K562 (cell line): ENCODE results near the gene GARNL3. TPM values are rescaled to one million over a fixed set of nuclear protein-coding genes. Genes with fewer than 3 reads are reported as not detected.

Source experiments
- ATF3 ChIP-seq, 2 experiments: fragments of 450-650 bp in 1 of 2; sonication (generic) in 1 of 2; formaldehyde crosslinking in 1 of 2; IDR thresholded peaks in 1 of 2; conservative IDR thresholded peaks in 1 of 2; 2 replicates each; pipeline versions ENCODE4 v1.6.1 to v1.8.1; 2016 to 2023; ENCODE audit warnings: mild to moderate bottlenecking in 2 of 2, moderate library complexity in 2 of 2, inconsistent platforms in 1 of 2, missing genetic modification reagents in 1 of 2
- ESRRA ChIP-seq: fragments of 450-650 bp; IDR thresholded peaks from 2 replicates; pipeline ENCODE4 v1.6.1; 2014; ENCODE audit warnings: low read depth, mild to moderate bottlenecking, moderate library complexity, borderline replicate concordance
- ETV6 ChIP-seq, 3 experiments: fragments of 150-350 bp in 1 of 3; sonication (generic) in 1 of 3; formaldehyde crosslinking in 1 of 3; IDR thresholded peaks; 2 replicates each; pipeline versions ENCODE4 v1.6.1 to v1.8.0; 2014 to 2022; ENCODE audit warnings: borderline replicate concordance in 2 of 3, low read depth in 2 of 3, antibody characterized with exemption in 1 of 3, low read length in 1 of 3, mild to moderate bottlenecking in 1 of 3, missing genetic modification reagents in 1 of 3
- JUN ChIP-seq, 2 experiments: sonication (generic) in 1 of 2; formaldehyde crosslinking in 1 of 2; IDR thresholded peaks; 2 replicates each; pipeline versions ENCODE4 v1.6.1 to v1.8.0; 2012 to 2022; ENCODE audit warnings: borderline replicate concordance in 2 of 2, mild to moderate bottlenecking in 2 of 2, improper control_type of control experiment in 1 of 2, low read depth in 1 of 2, low read length in 1 of 2, missing genetic modification reagents in 1 of 2
- JUND ChIP-seq, 2 experiments: IDR thresholded peaks; 2 replicates in 1 of 2; 3 replicates in 1 of 2; pipeline ENCODE4 v1.6.1; 2011; ENCODE audit warnings: borderline replicate concordance in 2 of 2, low read depth in 2 of 2, low read length in 2 of 2, improper control_type of control experiment in 1 of 2, missing biosample characterization in 1 of 2, missing genetic modification characterization in 1 of 2, missing genetic modification reagents in 1 of 2
- MCM2 ChIP-seq: fragments of 450-650 bp; IDR thresholded peaks from 2 replicates; pipeline ENCODE4 v1.6.1; 2017; ENCODE audit warnings: low read depth, mild to moderate bottlenecking
- RCOR1 ChIP-seq, 2 experiments: IDR thresholded peaks; 2 replicates each; pipeline ENCODE4 v1.6.1; 2012; ENCODE audit warnings: low read depth in 2 of 2, low read length in 2 of 2, borderline replicate concordance in 1 of 2, improper control_type of control experiment in 1 of 2
- REST ChIP-seq, 2 experiments: fragments of 450-650 bp; formaldehyde crosslinking in 1 of 2; IDR thresholded peaks; 2 replicates each; pipeline versions ENCODE4 v1.4.0 to v1.6.1; 2014 to 2020; ENCODE audit warnings: mild to moderate bottlenecking in 2 of 2, borderline replicate concordance in 1 of 2, low read depth in 1 of 2
- polyA plus RNA-seq, 8 experiments: library from polyadenylated mRNA; depleted of rRNA in 4 of 8; stranded (reverse) in 5 of 8; unstranded in 3 of 8; fragments of >200 nt; fragmentation: Nextera tagmentation in 2 of 8; fragmentation: Illumina TruSeq in 1 of 8; extraction: Ambion mirVana in 2 of 8; extraction: Trizol in 1 of 8; gene quantifications; 2 replicates each; pipeline versions ENCODE4 v1.2.1 to v1.2.3, GENCODE V29; 2011 to 2014; ENCODE audit warnings: inconsistent platforms in 1 of 8, missing spikeins in 1 of 8
- total RNA-seq, 7 experiments: library from RNA; depleted of rRNA in 6 of 7; stranded (reverse); fragments of >200 nt in 6 of 7; fragmentation: Illumina TruSeq in 2 of 7; extraction: Trizol in 2 of 7; gene quantifications; 2 replicates each; pipeline versions ENCODE4 v1.2.1 to v1.2.3, GENCODE V29; 2011 to 2021; ENCODE audit warnings: low replicate concordance in 1 of 7

Gene GARNL3
- total and polyA plus RNA-seq, 9 of the 15 experiments (the other 6 are each of a cell fraction or from before 2014, with no cell fraction given): 0.35 to 2.7 (median 1.6) TPM

- TF ChIP-seq RCOR1 (IDR thresholded peaks at IDR 0.05; ENCODE audit: borderline replicate concordance in 1 of 2, low read depth in 2 of 2, low read length in 2 of 2) (peak in 1 of 2 experiments; percentile 62; a peak in 1 of 4 replicates), JUND (IDR thresholded peaks at IDR 0.05; ENCODE audit: borderline replicate concordance, low read depth, low read length) (peak; percentile 77), JUND (tag; IDR thresholded peaks at IDR 0.05; ENCODE audit: borderline replicate concordance, low read depth, low read length) (peak; percentile 57; the same call in 1 of the 3 replicates), ETV6 (IDR thresholded peaks at IDR 0.05; ENCODE audit: borderline replicate concordance in 1 of 2, low read depth in 2 of 2, low read length in 1 of 2) (no peak), ETV6 (CRISPR knock-in tag; IDR thresholded peaks at IDR 0.05; ENCODE audit: borderline replicate concordance) (no peak), MCM2 (no peak), JUN (IDR thresholded peaks at IDR 0.05; ENCODE audit: borderline replicate concordance, low read depth, low read length) (peak; percentile 77), JUN (CRISPR knock-in tag; IDR thresholded peaks at IDR 0.05; ENCODE audit: borderline replicate concordance) (no peak), REST (IDR thresholded peaks at IDR 0.05; ENCODE audit: borderline replicate concordance) (no peak), REST (CRISPR knock-in tag; IDR thresholded peaks at IDR 0.05; ENCODE audit: low read depth) (no peak), ATF3 (IDR thresholded peaks at IDR 0.05) (peak; percentile 82), ATF3 (CRISPR knock-in tag; conservative IDR thresholded peaks at IDR 0.05) (no peak), ESRRA (peak; percentile 39; the same call in 1 of the 2 replicates)
Observed at GRCh38 chr9:127390563-127390962, 126.0 kb downstream of the GARNL3 start (continued).
